ENCODE data around the gene AGTR1. TPM values are rescaled to one million over a fixed set of nuclear protein-coding genes. Genes with fewer than 3 reads are reported as not detected.

Gene AGTR1
- total and polyA plus RNA-seq, 10 of the 15 experiments (the other 5 are each of a cell fraction or from before 2014, with no cell fraction given), result not detected

GRCh38 chr3:148711981-148712666, 14.4 kb downstream of the AGTR1 start:
- in situ Hi-C loops (cut with MboI), result no loop called here
- no peak overlapping the region for H3K9ac ChIP-seq (ENCODE audit: control insufficient read depth, insufficient read depth, low read length)
- WGBS (ENCODE audit: insufficient coverage, insufficient replicate concordance, low lambda C conversion rate, missing lambda C conversion rate), result 15% methylated on average over 1 of the region's 1 CpG
- H3K36me3 ChIP-seq (ENCODE audit: control insufficient read depth in 2 of 2, insufficient read depth in 2 of 2, low read length in 1 of 2), result no peaks in the 10 kb centered on the region
- H3K27me3 ChIP-seq (replicated peaks in 1 of 2; ENCODE audit: control insufficient read depth in 2 of 2, insufficient read depth in 2 of 2, low read length in 1 of 2), result no peaks in the 10 kb centered on the region
- ChIA-PET POLR2A (interaction anchor here (0.5 kb wide), 1 partner anchor 27 kb away, joined by 4 read pairs; no protein-coding TSS in a partner anchor), RAD21 (ENCODE audit: unreplicated experiment) (no interaction called here), SMC1A (ENCODE audit: uncharacterized antibody, unreplicated experiment) (no interaction called here), CTCF (no interaction called here)
- DNase-seq (ENCODE audit: low read depth, low spot score) (no peak), FAIRE-seq (no peak), ATAC-seq (no peak)
- no peaks in the 10 kb centered on the region for H3K9me3 ChIP-seq (replicated peaks; ENCODE audit: control insufficient read depth, insufficient read depth, low read length)
- H3K4me1 ChIP-seq (ENCODE audit: control insufficient read depth, insufficient read depth, low read length), result no peaks in the 10 kb centered on the region
- intact Hi-C loops (cut with micrococcal nuclease; ENCODE audit: unreplicated experiment), result no loop called here
- H2AFZ ChIP-seq (ENCODE audit: control insufficient read depth, low read depth, low read length), result no peak overlapping the region
- H3K79me2 ChIP-seq (ENCODE audit: control insufficient read depth, insufficient read depth, low read length), result no peaks in the 10 kb centered on the region
- H3K4me3 ChIP-seq, result no peak overlapping the region
- no TSS peak for BruUV-seq (replicated peaks)
- no peak overlapping the region for H3K27ac ChIP-seq (ENCODE audit: control insufficient read depth, insufficient read depth)
- no peak overlapping the region for H3K4me2 ChIP-seq (ENCODE audit: control insufficient read depth, insufficient read depth)
- H4K20me1 ChIP-seq (ENCODE audit: control insufficient read depth, insufficient read depth), result no peaks in the 10 kb centered on the region
- TF ChIP-seq SP1 (IDR thresholded peaks at IDR 0.05; ENCODE audit: low read depth, low read length) (no peak), ZNF384 (IDR thresholded peaks at IDR 0.05; ENCODE audit: borderline replicate concordance, low read depth, low read length) (no peak), E2F4 (IDR thresholded peaks at IDR 0.05; ENCODE audit: low read depth, low read length) (no peak), HCFC1 (IDR thresholded peaks at IDR 0.05; ENCODE audit: low read length) (no peak), HSF1 (IDR thresholded peaks at IDR 0.05; ENCODE audit: low read depth, low read length) (no peak), FOXM1 (IDR thresholded peaks at IDR 0.05; ENCODE audit: low read depth, low read length) (no peak), EED (IDR thresholded peaks at IDR 0.05; ENCODE audit: low read depth) (no peak), ELK1 (IDR thresholded peaks at IDR 0.05; ENCODE audit: low read depth, low read length) (no peak), ZNF687 (IDR thresholded peaks at IDR 0.05) (no peak), USF1 (IDR thresholded peaks at IDR 0.05; ENCODE audit: borderline replicate concordance, extremely low read length, insufficient read depth, low read depth, low read length) (no peak), CREM (IDR thresholded peaks at IDR 0.05; ENCODE audit: low read depth) (no peak), MTA3 (IDR thresholded peaks at IDR 0.05; ENCODE audit: borderline replicate concordance, low read length) (no peak), ETV6 (conservative IDR thresholded peaks at IDR 0.05 in 1 of 2, IDR thresholded peaks at IDR 0.05 in 1 of 2; ENCODE audit: borderline replicate concordance in 1 of 2, low read depth in 1 of 2) (no peak)
